ENCODE measurements around the gene DDR1. TPM values are rescaled to one million over a fixed set of nuclear protein-coding genes. Genes with fewer than 3 reads are reported as not detected.
"Not testable (repeated sequence)": the region's sequence is repeated elsewhere in the genome, so short reads cannot be mapped to it uniquely, and the experiment has no call there.

DDR1 gene
- total RNA-seq, 2 experiments from 2014 or later: 6.3 to 7.4 TPM

- ATAC-seq: no peak
- no peaks in the 10 kb centered on the region for H3K27me3 Mint-ChIP-seq (ENCODE audit: low read depth)
- H3K36me3 Mint-ChIP-seq (ENCODE audit: low read depth): peaks cover 48% of the 10 kb centered on the region
- ChIA-PET CTCF (interaction anchor here (0.6 to 9.3 kb wide), 28 partner anchors 9 to 233 kb away, joined by 3 to 97 read pairs (median 8); partner anchors contain the start of gene DDR1), POLR2A (no interaction called here)
- DNase-seq: no peak
- H3K4me1 Mint-ChIP-seq (ENCODE audit: low read depth): peaks cover 29% of the 10 kb centered on the region
- peak overlapping the region; percentile 86 for H3K4me3 Mint-ChIP-seq
- no peaks in the 10 kb centered on the region for H3K9me3 Mint-ChIP-seq (ENCODE audit: insufficient read depth)
- peak overlapping the region; percentile 89 for H3K27ac Mint-ChIP-seq
These were observed 30.7 kb downstream of the DDR1 start for GRCh38 chr6:30914854-30915590.

DNA sequence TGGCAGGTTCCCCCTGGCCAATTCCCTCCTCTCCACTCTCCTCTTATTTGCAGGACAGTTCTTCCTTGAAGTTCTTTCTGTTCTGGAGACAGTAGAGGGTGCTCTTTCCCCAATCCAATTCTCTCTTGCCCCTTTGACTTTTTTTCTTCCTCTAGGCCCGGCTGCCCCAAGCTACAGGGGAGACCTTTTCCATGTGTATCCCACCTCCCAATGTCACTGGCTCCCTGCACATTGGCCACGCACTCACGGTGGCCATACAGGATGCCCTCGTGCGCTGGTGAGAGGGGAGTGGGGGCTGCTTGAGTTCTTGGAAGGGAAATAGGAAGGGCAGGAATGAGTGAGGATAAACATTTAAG is 31.2 kb downstream of the DDR1 start:
- peak overlapping the region; percentile 86 for H3K4me3 Mint-ChIP-seq
- ChIA-PET POLR2A (no interaction called here), CTCF (interaction anchor here (0.6 to 9.3 kb wide), 33 partner anchors 8 to 236 kb away, joined by 3 to 97 read pairs (median 6); partner anchors contain the start of gene DDR1)
- H3K4me1 Mint-ChIP-seq (ENCODE audit: low read depth): peaks cover 29% of the 10 kb centered on the region
- peaks cover 48% of the 10 kb centered on the region for H3K36me3 Mint-ChIP-seq (ENCODE audit: low read depth)
- no peaks in the 10 kb centered on the region for H3K9me3 Mint-ChIP-seq (ENCODE audit: insufficient read depth)
- peak overlapping the region; percentile 5 for H3K27ac Mint-ChIP-seq
- H3K27me3 Mint-ChIP-seq (ENCODE audit: low read depth): no peaks in the 10 kb centered on the region
- peak; percentile 46 for DNase-seq
- no peak for ATAC-seq

GRCh38 chr6:30917041-30917440 is 32.7 kb downstream of the DDR1 start:
- Mint-ChIP-seq H3K9me3 (ENCODE audit: insufficient read depth) (no peaks in the 10 kb centered on the region), H3K4me1 (ENCODE audit: low read depth) (peaks cover 29% of the 10 kb centered on the region), H3K27ac (no peak overlapping the region), H3K4me3 (no peak overlapping the region), H3K27me3 (ENCODE audit: low read depth) (no peaks in the 10 kb centered on the region), H3K36me3 (ENCODE audit: low read depth) (peaks cover 42% of the 10 kb centered on the region)
- ATAC-seq (no peak), DNase-seq (no peak)
- CTCF ChIA-PET: interaction anchor here (1.1 to 9.3 kb wide), 8 partner anchors 9 to 238 kb away, joined by 3 to 97 read pairs (median 41); no protein-coding TSS in a partner anchor
- POLR2A ChIA-PET: interaction anchor here (0.9 kb wide), 1 partner anchor 9 kb away, joined by 3 read pairs; the partner anchor contains the start of gene GTF2H4

DNA sequence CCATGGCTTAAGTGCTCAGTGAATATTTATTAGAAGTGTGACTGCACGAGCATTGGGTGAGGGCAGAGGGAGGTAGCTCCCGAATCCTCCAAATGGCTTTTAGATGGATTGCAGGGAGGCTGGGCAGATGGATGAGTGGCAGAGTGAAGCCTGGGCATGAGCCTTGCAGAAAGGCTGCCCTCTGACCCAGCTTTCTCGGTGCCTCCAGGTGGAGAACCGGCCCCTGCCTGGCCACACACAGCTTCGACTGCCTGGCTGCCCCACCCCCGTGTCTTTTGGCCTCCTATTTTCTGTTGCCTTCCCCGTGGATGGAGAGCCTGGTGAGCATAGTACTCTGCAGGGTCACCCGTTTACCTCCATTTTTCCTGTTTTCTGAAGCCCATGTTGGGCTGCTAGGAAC is 33.2 kb downstream of the DDR1 start:
- no peak for ATAC-seq
- H3K4me1 Mint-ChIP-seq (ENCODE audit: low read depth): peaks cover 29% of the 10 kb centered on the region
- H3K36me3 Mint-ChIP-seq (ENCODE audit: low read depth): peaks cover 38% of the 10 kb centered on the region
- DNase-seq: no peak
- no peak overlapping the region for H3K27ac Mint-ChIP-seq
- H3K27me3 Mint-ChIP-seq (ENCODE audit: low read depth): no peaks in the 10 kb centered on the region
- no peak overlapping the region for H3K4me3 Mint-ChIP-seq
- ChIA-PET POLR2A (interaction anchor here (0.9 kb wide), 1 partner anchor 10 kb away, joined by 3 read pairs; the partner anchor contains the start of gene GTF2H4), CTCF (interaction anchor here (1.1 to 9.3 kb wide), 7 partner anchors 12 to 238 kb away, joined by 3 to 97 read pairs (median 56); no protein-coding TSS in a partner anchor)
- H3K9me3 Mint-ChIP-seq (ENCODE audit: insufficient read depth): no peaks in the 10 kb centered on the region

DNA sequence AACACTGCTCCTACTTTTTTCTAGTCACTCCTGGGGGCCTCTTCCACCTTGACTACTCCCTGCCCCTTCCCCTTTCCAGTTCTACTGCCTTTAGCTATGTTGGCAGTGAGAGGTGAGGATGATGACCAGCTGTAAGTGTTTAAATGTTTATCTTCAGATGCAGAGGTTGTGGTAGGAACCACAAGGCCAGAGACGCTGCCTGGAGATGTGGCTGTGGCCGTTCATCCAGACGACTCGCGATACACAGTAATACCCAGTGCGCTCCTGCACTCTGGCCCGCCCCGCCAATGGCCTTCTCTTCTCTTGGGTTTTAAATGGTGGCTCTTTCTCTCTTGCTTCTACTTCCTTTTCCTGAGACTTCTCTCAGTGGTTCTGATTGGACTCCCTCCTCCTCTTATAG is 34.4 kb downstream of the DDR1 start:
- Mint-ChIP-seq H3K4me3 (no peak overlapping the region), H3K9me3 (ENCODE audit: insufficient read depth) (no peaks in the 10 kb centered on the region), H3K4me1 (ENCODE audit: low read depth) (peaks cover 21% of the 10 kb centered on the region), H3K27me3 (ENCODE audit: low read depth) (no peaks in the 10 kb centered on the region), H3K27ac (no peak overlapping the region), H3K36me3 (ENCODE audit: low read depth) (peaks cover 37% of the 10 kb centered on the region)
- ATAC-seq: no peak
- ChIA-PET CTCF (interaction anchor here (0.6 to 9.3 kb wide), 4 partner anchors 152 to 167 kb away, joined by 3 to 83 read pairs (median 3); no protein-coding TSS in a partner anchor), POLR2A (no interaction called here)
- DNase-seq: no peak

GRCh38 chr6:30922447-30922852 is 38.1 kb downstream of the DDR1 start:
- ChIA-PET POLR2A (no interaction called here), CTCF (no interaction called here)
- H3K9me3 Mint-ChIP-seq (ENCODE audit: insufficient read depth): no peaks in the 10 kb centered on the region
- H3K4me3 Mint-ChIP-seq: no peak overlapping the region
- ATAC-seq (no peak), DNase-seq (no peak)
- peaks cover 39% of the 10 kb centered on the region for H3K36me3 Mint-ChIP-seq (ENCODE audit: low read depth)
- no peaks in the 10 kb centered on the region for H3K27me3 Mint-ChIP-seq (ENCODE audit: low read depth)
- no peak overlapping the region for H3K27ac Mint-ChIP-seq
- no peaks in the 10 kb centered on the region for H3K4me1 Mint-ChIP-seq (ENCODE audit: low read depth)

- H3K4me1 Mint-ChIP-seq (ENCODE audit: low read depth); H3K4me3 Mint-ChIP-seq; H3K9me3 Mint-ChIP-seq (ENCODE audit: insufficient read depth); DNase-seq; H3K27ac Mint-ChIP-seq; ATAC-seq; POLR2A ChIA-PET; H3K27me3 Mint-ChIP-seq (ENCODE audit: low read depth): not testable (repeated sequence)
- H3K36me3 Mint-ChIP-seq (ENCODE audit: low read depth): peaks cover 39% of the 10 kb centered on the region
- CTCF ChIA-PET: interaction anchor here (1.3 kb wide), 1 partner anchor 9 kb away, joined by 5 read pairs; no protein-coding TSS in a partner anchor
These were observed 39.8 kb downstream of the DDR1 start for GRCh38 chr6:30924040-30924627.

GRCh38 chr6:30926644-30927043 is 42.3 kb downstream of the DDR1 start:
- ChIA-PET POLR2A (no interaction called here), CTCF (interaction anchor here (0.7 to 1.9 kb wide), 5 partner anchors 11 to 176 kb away, joined by 3 to 10 read pairs (median 3); no protein-coding TSS in a partner anchor)
- H3K4me1 Mint-ChIP-seq (ENCODE audit: low read depth): no peaks in the 10 kb centered on the region
- no peak overlapping the region for H3K4me3 Mint-ChIP-seq
- H3K27me3 Mint-ChIP-seq (ENCODE audit: low read depth): no peaks in the 10 kb centered on the region
- peaks cover 31% of the 10 kb centered on the region for H3K36me3 Mint-ChIP-seq (ENCODE audit: low read depth)
- DNase-seq (no peak), ATAC-seq (no peak)
- H3K9me3 Mint-ChIP-seq (ENCODE audit: insufficient read depth): no peaks in the 10 kb centered on the region
- H3K27ac Mint-ChIP-seq: no peak overlapping the region

- H3K4me1 Mint-ChIP-seq (ENCODE audit: low read depth); H3K4me3 Mint-ChIP-seq; DNase-seq; H3K9me3 Mint-ChIP-seq (ENCODE audit: insufficient read depth); POLR2A ChIA-PET; ATAC-seq; H3K27me3 Mint-ChIP-seq (ENCODE audit: low read depth); H3K27ac Mint-ChIP-seq: not testable (repeated sequence)
- H3K36me3 Mint-ChIP-seq (ENCODE audit: low read depth): peaks cover 31% of the 10 kb centered on the region
- CTCF ChIA-PET: interaction anchor here (1.1 to 1.3 kb wide), 3 partner anchors 105 to 175 kb away, joined by 3 to 4 read pairs (median 3); no protein-coding TSS in a partner anchor
These were observed 42.8 kb downstream of the DDR1 start for GRCh38 chr6:30927080-30927479.

DNA sequence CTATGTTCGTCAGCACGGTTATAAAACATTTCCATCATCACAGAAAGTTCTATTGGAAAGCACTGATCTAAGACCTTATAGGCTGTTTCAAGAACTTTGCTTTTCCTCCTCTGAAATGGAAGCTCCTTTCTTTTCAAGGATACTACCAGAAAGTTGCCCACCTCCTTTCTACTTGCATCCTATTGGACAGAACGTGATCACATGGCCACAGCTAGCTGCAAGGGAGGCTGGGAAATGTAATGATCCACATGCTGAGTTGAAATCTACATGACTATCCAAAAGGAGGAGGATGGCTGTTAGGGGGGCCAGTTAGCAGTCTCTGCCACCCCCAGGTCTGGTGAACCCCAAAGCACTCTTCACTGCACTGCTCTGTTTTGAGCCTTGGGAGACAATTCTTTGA is 44.4 kb downstream of the DDR1 start:
- Mint-ChIP-seq H3K4me3 (no peak overlapping the region), H3K9me3 (ENCODE audit: insufficient read depth) (no peaks in the 10 kb centered on the region), H3K36me3 (ENCODE audit: low read depth) (peaks cover 22% of the 10 kb centered on the region), H3K27ac (no peak overlapping the region), H3K4me1 (ENCODE audit: low read depth) (no peaks in the 10 kb centered on the region), H3K27me3 (ENCODE audit: low read depth) (no peaks in the 10 kb centered on the region)
- no peak for DNase-seq
- ChIA-PET POLR2A (no interaction called here), CTCF (interaction anchor here (0.5 to 3.2 kb wide), 5 partner anchors 14 to 826 kb away, joined by 3 to 11 read pairs (median 3); partner anchors contain the start of gene VARS2)
- no peak for ATAC-seq

DNA sequence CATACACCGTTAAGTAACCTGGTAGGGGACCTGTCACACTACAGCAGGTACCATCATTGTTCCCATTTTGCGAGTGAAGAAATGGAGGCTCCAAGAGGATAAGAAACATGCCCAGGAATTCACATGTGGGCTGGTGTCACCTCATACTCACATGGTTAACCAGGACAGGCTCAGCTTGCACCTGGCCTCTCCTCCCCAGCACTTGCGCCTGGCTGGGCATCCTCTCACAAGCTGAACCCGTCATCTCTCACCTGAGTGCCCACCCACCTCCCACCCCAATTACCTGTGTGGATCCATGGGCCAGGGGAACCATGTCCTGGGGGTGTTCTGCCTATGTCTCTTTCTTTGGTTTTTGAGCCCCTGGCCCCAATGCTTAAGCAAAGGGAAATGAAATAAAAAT is 46.2 kb downstream of the DDR1 start:
- Mint-ChIP-seq H3K27ac (no peak overlapping the region), H3K27me3 (ENCODE audit: low read depth) (no peaks in the 10 kb centered on the region), H3K36me3 (ENCODE audit: low read depth) (peaks cover 22% of the 10 kb centered on the region), H3K4me3 (no peak overlapping the region), H3K9me3 (ENCODE audit: insufficient read depth) (no peaks in the 10 kb centered on the region), H3K4me1 (ENCODE audit: low read depth) (no peaks in the 10 kb centered on the region)
- ATAC-seq (no peak), DNase-seq (no peak)
- CTCF ChIA-PET: interaction anchor here (1.2 to 3.2 kb wide), 2 partner anchors 16 to 142 kb away, joined by 4 to 11 read pairs; partner anchors contain the start of gene VARS2
- POLR2A ChIA-PET: no interaction called here

DNA sequence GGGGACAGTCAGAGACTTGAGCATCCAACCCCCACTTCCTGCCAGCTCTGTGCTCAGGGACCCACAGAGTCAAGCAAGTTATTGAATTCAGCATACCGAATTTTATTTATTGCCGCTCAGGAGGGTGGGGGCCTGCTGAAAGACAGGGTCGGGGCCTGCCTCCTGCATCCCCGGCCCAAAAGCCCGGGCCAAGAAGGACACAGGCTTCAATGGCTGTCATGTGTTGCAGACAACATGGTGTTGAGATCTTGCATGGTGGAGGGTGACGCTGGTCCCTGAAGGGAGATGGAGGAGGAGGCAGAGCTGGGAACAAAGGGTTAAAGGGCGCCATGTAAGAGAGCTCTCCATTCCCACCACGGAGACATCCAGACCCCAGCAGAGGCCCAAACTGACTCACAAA is 47.0 kb downstream of the DDR1 start:
- POLR2A ChIA-PET: no interaction called here
- CTCF ChIA-PET: interaction anchor here (0.6 to 1.0 kb wide), 2 partner anchors 60 to 138 kb away, joined by 3 to 4 read pairs; no protein-coding TSS in a partner anchor
- H3K36me3 Mint-ChIP-seq (ENCODE audit: low read depth): peaks cover 19% of the 10 kb centered on the region
- H3K9me3 Mint-ChIP-seq (ENCODE audit: insufficient read depth): no peaks in the 10 kb centered on the region
- H3K4me3 Mint-ChIP-seq: no peak overlapping the region
- H3K27ac Mint-ChIP-seq: no peak overlapping the region
- H3K4me1 Mint-ChIP-seq (ENCODE audit: low read depth): no peaks in the 10 kb centered on the region
- peaks cover 2% of the 10 kb centered on the region for H3K27me3 Mint-ChIP-seq (ENCODE audit: low read depth)
- no peak for ATAC-seq
- no peak for DNase-seq

Data from activated CD8-positive, alpha-beta T cell treated with anti-CD3 and anti-CD28 coated beads, Interleukin-2, amount 10 ng/mL, durations not matched to agents 7 days and 5 days (primary cell).